Uterus (tissue), 4 donors: ENCODE measurements around the gene CUZD1. TPM values are rescaled to one million over a fixed set of nuclear protein-coding genes. Genes with fewer than 3 reads are reported as not detected.

Experiments
- DNase-seq, 2 donors: peaks; one replicate each; pipeline ENCODE4 v3.0.0-alpha.2; 2019 to 2020
- H3K27ac ChIP-seq, 2 donors: fragments of 200-600 bp; sonication (generic); 1 replicate in 1 of 2; 2 replicates in 1 of 2; pipeline ENCODE4 v1.5.1; 2016 to 2018
- H3K27me3 ChIP-seq, 2 donors: fragments of 200-600 bp; sonication (generic); one replicate each; pipeline ENCODE4 v1.5.1; 2018 to 2019; ENCODE audit warnings: control low read depth in 1 of 2
- H3K36me3 ChIP-seq, 2 donors: fragments of 200-600 bp; sonication (generic); one replicate each; pipeline ENCODE4 v1.5.1; 2019; ENCODE audit warnings: control low read depth in 1 of 2
- H3K4me1 ChIP-seq, 2 donors: fragments of 200-600 bp; sonication (generic); one replicate each; pipeline ENCODE4 v1.5.1; 2018 to 2019; ENCODE audit warnings: control low read depth in 1 of 2
- H3K4me3 ChIP-seq, 2 donors: fragments of 200-600 bp; sonication (generic); 1 replicate in 1 of 2; 2 replicates in 1 of 2; pipeline ENCODE4 v1.5.1; 2018 to 2019; ENCODE audit warnings: mild to moderate bottlenecking in 1 of 2
- H3K9me3 ChIP-seq, 2 donors: fragments of 200-600 bp; sonication (generic); one replicate each; pipeline ENCODE4 v1.5.1; 2019; ENCODE audit warnings: control low read depth in 1 of 2
- CTCF ChIP-seq, 4 experiments: fragments of 200-600 bp in 2 of 4; fragments of 450-650 bp in 2 of 4; sonication (generic) in 2 of 4; IDR thresholded peaks; one replicate each; pipeline ENCODE4 v1.5.1; 2016 to 2019; ENCODE audit warnings: antibody characterized with exemption in 4 of 4, mild to moderate bottlenecking in 2 of 4, moderate library complexity in 1 of 4
- POLR2A ChIP-seq, 2 donors: fragments of 450-650 bp; IDR thresholded peaks; one replicate each; pipeline ENCODE4 v1.6.1; 2016; ENCODE audit warnings: antibody characterized with exemption in 2 of 2, mild to moderate bottlenecking in 1 of 2, moderate library complexity in 1 of 2
- intact Hi-C: fragments of 100-400 bp; cut with DNase I; formaldehyde crosslinking; loops from one replicate; pipeline ENCODE4 v1.15.1; 2023; ENCODE audit warnings: low total_unique reads
- total RNA-seq, 4 donors: library from RNA; depleted of rRNA in 3 of 4; stranded (reverse); fragments of >200 nt in 3 of 4; gene quantifications; one replicate each; pipeline versions ENCODE4 v1.1.0 to v1.2.4, GENCODE V29; 2014 to 2023
- donor health status: DM: yes; HTN: yes; CAD: no.

The CUZD1 gene
- total RNA-seq, result 1 to 10 TPM in 2 of 4 donors, under 1 TPM in 1, not detected in 1; 0.97 to 1.5 (median 1.3) TPM

GRCh38 chr10:122845783-122846332 is at the start of gene CUZD1:
Gene CUZD1 (minus strand): TSS chr10:122845857. CDS start chr10:122845843, 14 bp downstream.
- no peaks in the 10 kb centered on the region for H3K36me3 ChIP-seq
- no peak for TF ChIP-seq POLR2A (IDR thresholded peaks at IDR 0.05)
- no peak for TF ChIP-seq CTCF (IDR thresholded peaks at IDR 0.05)
- H3K4me1 ChIP-seq, result no peaks in the 10 kb centered on the region
- H3K27ac ChIP-seq, result no peak within 1 kb of the TSS
- intact Hi-C loops, result no loop called here
- no peaks in the 10 kb centered on the region for H3K9me3 ChIP-seq
- no peaks in the 10 kb centered on the region for H3K27me3 ChIP-seq
- H3K4me3 ChIP-seq, result no peak within 1 kb of the TSS
- no peak for DNase-seq

- H3K36me3 ChIP-seq, result peaks cover 0 to 3% of the 10 kb centered on the region in 2 donors
- H3K4me3 ChIP-seq, result no peak overlapping the region
- no peak for TF ChIP-seq POLR2A (IDR thresholded peaks at IDR 0.05)
- no peak for TF ChIP-seq CTCF (IDR thresholded peaks at IDR 0.05)
- H3K4me1 ChIP-seq, result no peaks in the 10 kb centered on the region
- no peaks in the 10 kb centered on the region for H3K9me3 ChIP-seq
- no peaks in the 10 kb centered on the region for H3K27me3 ChIP-seq
- intact Hi-C loops, result no loop called here
- DNase-seq, result no peak
- no peak overlapping the region for H3K27ac ChIP-seq
These were observed 48.7 kb upstream of the CUZD1 start for GRCh38 chr10:122894261-122894944.

- Histone ChIP-seq H3K9me3 (no peaks in the 10 kb centered on the region), H3K4me3 (no peak overlapping the region), H3K4me1 (peaks cover 0 to 7% of the 10 kb centered on the region in 2 donors), H3K36me3 (no peaks in the 10 kb centered on the region), H3K27ac (no peak overlapping the region), H3K27me3 (no peaks in the 10 kb centered on the region)
- TF ChIP-seq POLR2A (IDR thresholded peaks at IDR 0.05) (no peak), CTCF (IDR thresholded peaks at IDR 0.05) (no peak)
- DNase-seq, result no peak
- intact Hi-C loops, result no loop called here
These were observed 38.5 kb upstream of the CUZD1 start for GRCh38 chr10:122884166-122884565.

GRCh38 chr10:122882766-122883165 is 37.1 kb upstream of the CUZD1 start:
- no peak overlapping the region for H3K27ac ChIP-seq
- H3K9me3 ChIP-seq, result no peaks in the 10 kb centered on the region
- intact Hi-C loops, result no loop called here
- H3K4me1 ChIP-seq, result peaks cover 0 to 7% of the 10 kb centered on the region in 2 donors
- DNase-seq, result no peak
- no peaks in the 10 kb centered on the region for H3K27me3 ChIP-seq
- no peak overlapping the region for H3K4me3 ChIP-seq
- no peaks in the 10 kb centered on the region for H3K36me3 ChIP-seq
- TF ChIP-seq POLR2A (IDR thresholded peaks at IDR 0.05) (no peak), CTCF (IDR thresholded peaks at IDR 0.05) (no peak)
